ENCODE measurements around the gene DMTF1. TPM values are rescaled to one million over a fixed set of nuclear protein-coding genes. Genes with fewer than 3 reads are reported as not detected.

Gene DMTF1
- total and polyA plus RNA-seq, 2 of the 8 experiments (the other 6 are each of a cell fraction or from before 2014, with no cell fraction given): 86.0 to 115 TPM

- TF ChIP-seq POLR2A (IDR thresholded peaks at IDR 0.05; ENCODE audit: control extremely low read depth in 1 of 2, low read depth in 2 of 2, low read length in 2 of 2): peak in 1 of 2 experiments; percentile 32; a peak in 1 of 3 replicates
- no peak for TF ChIP-seq SAP30 (IDR thresholded peaks at IDR 0.05; ENCODE audit: insufficient read depth, insufficient replicate concordance, low read length)
- TF ChIP-seq SP1 (IDR thresholded peaks at IDR 0.05; ENCODE audit: low read depth, low read length): no peak
- TF ChIP-seq, protein P1, sequence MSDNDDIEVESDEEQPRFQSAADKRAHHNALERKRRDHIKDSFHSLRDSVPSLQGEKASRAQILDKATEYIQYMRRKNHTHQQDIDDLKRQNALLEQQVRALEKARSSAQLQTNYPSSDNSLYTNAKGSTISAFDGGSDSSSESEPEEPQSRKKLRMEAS (IDR thresholded peaks at IDR 0.05): no peak
- TF ChIP-seq CHD1 (IDR thresholded peaks at IDR 0.05; ENCODE audit: low read depth, low read length): no peak
- WGBS, 2 experiments (ENCODE audit: extremely low coverage in 1 of 2, insufficient coverage in 1 of 2, insufficient read length in 1 of 2, insufficient replicate concordance in 2 of 2, low coverage in 1 of 2, low lambda C conversion rate in 2 of 2, missing lambda C conversion rate in 1 of 2): 92% methylated on average over 3 of the region's 3 CpGs; no CpG with 5 or more reads in 1 of the 2 experiments
- Histone ChIP-seq H3K27ac (ENCODE audit: low read depth, low read length) (no peak overlapping the region), H2AFZ (ENCODE audit: low read length) (no peak overlapping the region), H2AK5ac (ENCODE audit: low read depth, low read length) (no peak overlapping the region), H3K79me1 (ENCODE audit: low read depth, low read length) (no peaks in the 10 kb centered on the region), H3K23ac (ENCODE audit: insufficient read length) (no peak overlapping the region), H3K79me2 (ENCODE audit: control insufficient read depth in 1 of 2, insufficient read depth in 2 of 2, low read length in 2 of 2) (peaks cover 35 to 84% of the 10 kb centered on the region in 2 experiments; a peak in 3 of 4 replicates), H3K14ac (ENCODE audit: insufficient read length) (no peak overlapping the region), H2BK5ac (ENCODE audit: low read depth, low read length) (no peak overlapping the region), H3K27me3 (replicated peaks in 1 of 4; ENCODE audit: control insufficient read depth in 3 of 4, extremely low read depth in 1 of 4, insufficient read depth in 3 of 4, low read length in 3 of 4) (no peaks in the 10 kb centered on the region), H3K4me3 (ENCODE audit: extremely low read depth in 1 of 4, insufficient read depth in 2 of 4, low read depth in 3 of 4, low read length in 4 of 4) (0 out of 8 replicates have a peak overlapping the region, but pooled peaks of 1 of the 4 experiments have one; percentile 5), H4K5ac (ENCODE audit: insufficient read length, low read depth, low read length) (no peak overlapping the region), H3K4ac (replicated peaks; ENCODE audit: insufficient read length, low read depth, low read length) (no peak overlapping the region), H2BK20ac (ENCODE audit: low read length) (no peak overlapping the region), H3K18ac (ENCODE audit: extremely low read depth, low read length) (no peak overlapping the region), H3K9ac (replicated peaks in 1 of 4; ENCODE audit: extremely low read depth in 1 of 4, low read depth in 3 of 4, low read length in 3 of 4) (no peak overlapping the region), H4K91ac (replicated peaks; ENCODE audit: insufficient read length, low read length) (no peak overlapping the region), H2BK120ac (replicated peaks; ENCODE audit: low read depth, low read length) (no peak overlapping the region), H2BK15ac (ENCODE audit: low read length) (no peak overlapping the region), H2BK12ac (ENCODE audit: low read depth, low read length) (no peak overlapping the region), H3K9me3 (ENCODE audit: insufficient read depth in 2 of 2, low read depth in 1 of 2, low read length in 1 of 2) (no peaks in the 10 kb centered on the region), H3K23me2 (ENCODE audit: low read depth, low read length) (0 out of 2 replicates have a peak, but pooled peaks cover 2% of the 10 kb centered on the region), H3K56ac (replicated peaks; ENCODE audit: insufficient read length, low read depth, low read length) (no peak overlapping the region), H3K4me2 (ENCODE audit: insufficient read depth in 1 of 2, low read depth in 2 of 2, low read length in 2 of 2) (no peak overlapping the region; a peak in 1 of 4 replicates), H3K36me3 (ENCODE audit: control insufficient read depth in 2 of 4, insufficient read depth in 4 of 4, low read length in 3 of 4) (peaks cover 0 to 23% (median 0%) of the 10 kb centered on the region in 4 experiments; a peak in 1 of 8 replicates), H4K8ac (ENCODE audit: extremely low read depth, insufficient read depth, low read length) (no peak overlapping the region), H4K20me1 (replicated peaks in 1 of 2; ENCODE audit: control insufficient read depth in 1 of 2, insufficient read depth in 2 of 2, low read length in 2 of 2) (peaks cover 0 to 4% of the 10 kb centered on the region in 2 experiments), H3K4me1 (replicated peaks in 1 of 4; ENCODE audit: control insufficient read depth in 3 of 4, insufficient read depth in 4 of 4, low read length in 3 of 4) (peaks cover 0 to 3% (median 0%) of the 10 kb centered on the region in 4 experiments; a peak in 2 of 7 replicates)
- DNase-seq (ENCODE audit: low read depth in 1 of 2, low spot score in 2 of 2): no peak
- FAIRE-seq: no peak
- CTCF ChIA-PET (ENCODE audit: partially characterized antibody): interaction anchor here (0.8 kb wide), 1 partner anchor 248 kb away, joined by 3 read pairs; no protein-coding TSS in a partner anchor
- POLR2A ChIA-PET (ENCODE audit: partially characterized antibody): interaction anchor here (0.8 to 0.9 kb wide), 3 partner anchors 43 to 229 kb away, joined by 3 read pairs; no protein-coding TSS in a partner anchor
Measured at GRCh38 chr7:87155788-87156187, 3.5 kb downstream of the DMTF1 start.
